Measurements from ENCODE around the gene SLC12A1.

DNA sequence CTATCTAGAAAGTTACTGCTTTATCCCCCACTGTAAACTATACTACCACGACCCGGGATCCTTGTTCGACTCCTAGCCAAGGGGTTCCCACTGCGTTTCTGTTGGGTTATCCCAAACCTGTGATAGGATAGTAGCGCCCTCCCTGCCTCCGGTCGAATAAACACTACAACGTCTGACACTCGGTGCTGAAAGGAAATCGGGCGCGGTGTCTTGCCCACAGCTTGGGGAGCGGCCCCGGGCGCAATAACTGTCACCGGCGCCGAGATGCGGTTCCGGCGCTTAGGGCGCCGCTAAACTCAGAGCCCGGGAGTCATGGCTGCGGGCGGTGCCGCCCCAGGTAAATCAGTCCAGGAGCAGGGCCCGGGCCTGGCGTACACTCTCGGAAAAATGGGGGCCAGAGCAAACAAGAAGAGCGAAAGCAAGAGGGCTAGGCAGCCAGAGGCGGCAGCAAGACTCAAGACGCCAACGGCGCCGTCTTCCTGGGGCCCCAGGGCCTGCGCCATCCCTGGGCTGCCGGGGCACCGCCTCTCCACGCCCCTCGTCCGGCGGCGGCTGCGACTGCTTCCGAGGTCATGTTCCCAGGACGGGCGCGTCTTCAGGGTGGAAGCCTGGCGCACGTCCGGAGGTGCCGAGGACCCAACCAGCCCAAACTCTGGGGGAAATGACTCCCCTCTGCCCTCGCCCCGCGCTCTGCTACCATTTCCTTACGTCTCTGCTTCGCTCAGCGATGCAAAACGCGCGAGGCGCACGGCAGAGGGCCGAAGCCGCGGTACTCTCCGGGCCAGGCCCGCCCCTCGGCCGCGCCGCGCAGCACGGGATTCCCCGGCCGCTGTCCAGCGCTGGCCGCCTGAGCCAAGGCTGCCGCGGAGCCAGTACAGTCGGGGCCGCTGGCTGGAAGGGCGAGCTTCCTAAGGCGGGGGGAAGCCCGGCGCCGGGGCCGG, 125.0 kb downstream of the SLC12A1 start, which contains the start of gene DUT:
- TF ChIP-seq CTCF (IDR thresholded peaks at IDR 0.05) (no peak), POLR2AphosphoS5 (IDR thresholded peaks at IDR 0.05; ENCODE audit: low read depth, low read length) (peak; percentile 73)
- TF ChIP-seq, protein P1, sequence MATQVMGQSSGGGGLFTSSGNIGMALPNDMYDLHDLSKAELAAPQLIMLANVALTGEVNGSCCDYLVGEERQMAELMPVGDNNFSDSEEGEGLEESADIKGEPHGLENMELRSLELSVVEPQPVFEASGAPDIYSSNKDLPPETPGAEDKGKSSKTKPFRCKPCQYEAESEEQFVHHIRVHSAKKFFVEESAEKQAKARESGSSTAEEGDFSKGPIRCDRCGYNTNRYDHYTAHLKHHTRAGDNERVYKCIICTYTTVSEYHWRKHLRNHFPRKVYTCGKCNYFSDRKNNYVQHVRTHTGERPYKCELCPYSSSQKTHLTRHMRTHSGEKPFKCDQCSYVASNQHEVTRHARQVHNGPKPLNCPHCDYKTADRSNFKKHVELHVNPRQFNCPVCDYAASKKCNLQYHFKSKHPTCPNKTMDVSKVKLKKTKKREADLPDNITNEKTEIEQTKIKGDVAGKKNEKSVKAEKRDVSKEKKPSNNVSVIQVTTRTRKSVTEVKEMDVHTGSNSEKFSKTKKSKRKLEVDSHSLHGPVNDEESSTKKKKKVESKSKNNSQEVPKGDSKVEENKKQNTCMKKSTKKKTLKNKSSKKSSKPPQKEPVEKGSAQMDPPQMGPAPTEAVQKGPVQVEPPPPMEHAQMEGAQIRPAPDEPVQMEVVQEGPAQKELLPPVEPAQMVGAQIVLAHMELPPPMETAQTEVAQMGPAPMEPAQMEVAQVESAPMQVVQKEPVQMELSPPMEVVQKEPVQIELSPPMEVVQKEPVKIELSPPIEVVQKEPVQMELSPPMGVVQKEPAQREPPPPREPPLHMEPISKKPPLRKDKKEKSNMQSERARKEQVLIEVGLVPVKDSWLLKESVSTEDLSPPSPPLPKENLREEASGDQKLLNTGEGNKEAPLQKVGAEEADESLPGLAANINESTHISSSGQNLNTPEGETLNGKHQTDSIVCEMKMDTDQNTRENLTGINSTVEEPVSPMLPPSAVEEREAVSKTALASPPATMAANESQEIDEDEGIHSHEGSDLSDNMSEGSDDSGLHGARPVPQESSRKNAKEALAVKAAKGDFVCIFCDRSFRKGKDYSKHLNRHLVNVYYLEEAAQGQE (IDR thresholded peaks at IDR 0.05; ENCODE audit: insufficient read depth in 1 of 2, low read depth in 2 of 2, low read length in 1 of 2): peak; percentile 81 to 89

All from Panc1 (cell line).